ENCODE measurements around the gene ELN. TPM values are rescaled to one million over a fixed set of nuclear protein-coding genes. Genes with fewer than 3 reads are reported as not detected.

ELN gene
- total and polyA plus RNA-seq, 2 of the 8 experiments (the other 6 are each of a cell fraction or from before 2014, with no cell fraction given), result 5.1 to 5.6 TPM

DNA sequence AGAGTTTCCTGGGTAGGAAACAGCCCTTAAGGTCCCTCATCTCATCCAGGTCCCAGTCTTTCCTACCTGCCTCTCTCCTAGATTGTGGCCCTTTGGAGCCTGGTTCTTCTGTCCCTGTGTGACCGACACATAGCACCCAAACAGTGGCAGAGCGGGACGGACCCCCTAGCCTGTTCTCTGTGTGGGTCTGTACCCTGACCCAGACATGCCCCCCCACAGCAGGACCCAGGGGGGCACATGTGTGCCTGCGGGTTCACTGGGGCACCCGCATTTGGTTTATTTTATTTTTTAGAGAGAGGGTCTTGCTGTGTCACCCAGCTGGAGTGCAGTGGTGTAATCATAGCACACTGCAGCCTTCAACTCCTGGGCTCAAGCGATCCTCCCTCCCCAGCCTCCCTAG lies 67.2 kb downstream of the ELN start:
- peaks cover 0 to 12% of the 10 kb centered on the region in 2 experiments for H4K20me1 ChIP-seq (replicated peaks in 1 of 2; ENCODE audit: control insufficient read depth in 1 of 2, insufficient read depth in 2 of 2, low read length in 2 of 2)
- peak overlapping the region; percentile 93; the same call in 1 of the 2 replicates for H2BK5ac ChIP-seq (ENCODE audit: low read depth, low read length)
- H2BK12ac ChIP-seq (ENCODE audit: low read depth, low read length), result peak overlapping the region; percentile 86
- H2AFZ ChIP-seq (ENCODE audit: low read length), result no peak overlapping the region
- no peaks in the 10 kb centered on the region for H3K27me3 ChIP-seq (replicated peaks in 1 of 4; ENCODE audit: control insufficient read depth in 3 of 4, extremely low read depth in 1 of 4, insufficient read depth in 3 of 4, low read length in 3 of 4)
- H3K9me3 ChIP-seq (ENCODE audit: insufficient read depth in 2 of 2, low read depth in 1 of 2, low read length in 1 of 2), result peaks cover 3 to 10% of the 10 kb centered on the region in 2 experiments
- ChIA-PET POLR2A (ENCODE audit: partially characterized antibody) (interaction anchor here (0.5 to 2.1 kb wide), 6 partner anchors 7 to 84 kb away, joined by 3 to 14 read pairs (median 4); partner anchors contain the start of genes EIF4H and LIMK1), CTCF (ENCODE audit: partially characterized antibody) (no interaction called here)
- H3K4me3 ChIP-seq (ENCODE audit: extremely low read depth in 1 of 4, insufficient read depth in 2 of 4, low read depth in 3 of 4, low read length in 4 of 4), result peak overlapping the region in 1 of 4 experiments; percentile 51; a peak in 2 of 8 replicates
- no peaks in the 10 kb centered on the region; the same call in 1 of the 2 replicates for H3K23me2 ChIP-seq (ENCODE audit: low read depth, low read length)
- H3K4me2 ChIP-seq (ENCODE audit: insufficient read depth in 1 of 2, low read depth in 2 of 2, low read length in 2 of 2), result peak overlapping the region; percentile 65 to 73
- FAIRE-seq (no peak), DNase-seq (ENCODE audit: low read depth in 1 of 2, low spot score in 2 of 2) (no peak)
- H2BK120ac ChIP-seq (replicated peaks; ENCODE audit: low read depth, low read length), result peak overlapping the region; percentile 76
- H3K36me3 ChIP-seq (ENCODE audit: control insufficient read depth in 2 of 4, insufficient read depth in 4 of 4, low read length in 3 of 4), result peaks cover 6 to 32% (median 18%) of the 10 kb centered on the region in 4 experiments
- peak overlapping the region; percentile 93 for H4K91ac ChIP-seq (replicated peaks; ENCODE audit: insufficient read length, low read length)
- peak overlapping the region; percentile 98 for H3K18ac ChIP-seq (ENCODE audit: extremely low read depth, low read length)
- no peak overlapping the region; the same call in 1 of the 2 replicates for H2BK20ac ChIP-seq (ENCODE audit: low read length)
- peak overlapping the region in 1 of 4 experiments; percentile 28; a peak in 1 of 7 replicates for H3K9ac ChIP-seq (replicated peaks in 1 of 4; ENCODE audit: extremely low read depth in 1 of 4, low read depth in 3 of 4, low read length in 3 of 4)
- H4K5ac ChIP-seq (ENCODE audit: insufficient read length, low read depth, low read length), result no peak overlapping the region
- peaks cover 0 to 5% of the 10 kb centered on the region in 2 experiments; a peak in 1 of 4 replicates for H3K79me2 ChIP-seq (ENCODE audit: control insufficient read depth in 1 of 2, insufficient read depth in 2 of 2, low read length in 2 of 2)
- 82% methylated on average over 6 of the region's 6 CpGs; no CpG with 5 or more reads in 1 of the 2 experiments for WGBS, 2 experiments (ENCODE audit: extremely low coverage in 1 of 2, insufficient coverage in 1 of 2, insufficient read length in 1 of 2, insufficient replicate concordance in 2 of 2, low coverage in 1 of 2, low lambda C conversion rate in 2 of 2, missing lambda C conversion rate in 1 of 2)
- peaks cover 8 to 31% (median 26%) of the 10 kb centered on the region in 4 experiments for H3K4me1 ChIP-seq (replicated peaks in 1 of 4; ENCODE audit: control insufficient read depth in 3 of 4, insufficient read depth in 4 of 4, low read length in 3 of 4)
- no peak overlapping the region for H3K23ac ChIP-seq (ENCODE audit: insufficient read length)
- TF ChIP-seq POLR2AphosphoS5 (IDR thresholded peaks at IDR 0.05; ENCODE audit: low read depth, low read length) (no peak), ZNF274 (IDR thresholded peaks at IDR 0.05; ENCODE audit: borderline replicate concordance, extremely low read depth, low read length) (no peak), EZH2 (IDR thresholded peaks at IDR 0.05; ENCODE audit: low read depth, low read length, severe bottlenecking) (no peak), POLR2A (IDR thresholded peaks at IDR 0.05; ENCODE audit: control extremely low read depth in 1 of 2, low read depth in 2 of 2, low read length in 2 of 2) (no peak), JUN (IDR thresholded peaks at IDR 0.05; ENCODE audit: low read depth, low read length) (no peak), SP2 (IDR thresholded peaks at IDR 0.05; ENCODE audit: low read length) (no peak)
- H4K8ac ChIP-seq (ENCODE audit: extremely low read depth, insufficient read depth, low read length), result no peak overlapping the region
- H3K27ac ChIP-seq (ENCODE audit: low read depth, low read length), result 0 out of 2 replicates have a peak overlapping the region, but pooled peaks have one; percentile 11
- H3K56ac ChIP-seq (replicated peaks; ENCODE audit: insufficient read length, low read depth, low read length), result no peak overlapping the region
- 0 out of 2 replicates have a peak overlapping the region, but pooled peaks have one; percentile 2 for H2BK15ac ChIP-seq (ENCODE audit: low read length)
- no peak overlapping the region for H3K4ac ChIP-seq (replicated peaks; ENCODE audit: insufficient read length, low read depth, low read length)
- H3K79me1 ChIP-seq (ENCODE audit: low read depth, low read length), result peaks cover 5% of the 10 kb centered on the region
- H3K14ac ChIP-seq (ENCODE audit: insufficient read length), result no peak overlapping the region
- peak overlapping the region; percentile 86; the same call in 1 of the 2 replicates for H2AK5ac ChIP-seq (ENCODE audit: low read depth, low read length)
